ENCODE results near the gene MAP1S. TPM values are rescaled to one million over a fixed set of nuclear protein-coding genes. Genes with fewer than 3 reads are reported as not detected.
"Not testable (repeated sequence)": the region's sequence is repeated elsewhere in the genome, so short reads cannot be mapped to it uniquely, and the experiment has no call there.

Gene MAP1S
- total RNA-seq, 1 donor from 2014 or later, result 63.1 TPM

GRCh38 chr19:17778968-17779929 is 60.0 kb downstream of the MAP1S start:
- peaks cover 13% of the 10 kb centered on the region for H3K4me1 Mint-ChIP-seq (ENCODE audit: unreplicated experiment)
- no peak for DNase-seq (ENCODE audit: extremely low spot score, unreplicated experiment)
- H3K27me3 Mint-ChIP-seq (ENCODE audit: unreplicated experiment), result peaks cover 8% of the 10 kb centered on the region
- TF ChIP-seq CTCF (IDR thresholded peaks at IDR 0.05), result no peak
- H3K27ac Mint-ChIP-seq (ENCODE audit: unreplicated experiment), result no peak overlapping the region
- H3K4me3 Mint-ChIP-seq (ENCODE audit: unreplicated experiment), result no peak overlapping the region
- no peaks in the 10 kb centered on the region for H3K9me3 Mint-ChIP-seq (ENCODE audit: unreplicated experiment)
- H3K36me3 Mint-ChIP-seq (ENCODE audit: unreplicated experiment), result no peaks in the 10 kb centered on the region

GRCh38 chr19:17780781-17781180 is 61.5 kb downstream of the MAP1S start:
- H3K27ac Mint-ChIP-seq (ENCODE audit: unreplicated experiment), result no peak overlapping the region
- no peaks in the 10 kb centered on the region for H3K9me3 Mint-ChIP-seq (ENCODE audit: unreplicated experiment)
- no peak for TF ChIP-seq CTCF (IDR thresholded peaks at IDR 0.05)
- H3K36me3 Mint-ChIP-seq (ENCODE audit: unreplicated experiment), result no peaks in the 10 kb centered on the region
- H3K27me3 Mint-ChIP-seq (ENCODE audit: unreplicated experiment), result peaks cover 8% of the 10 kb centered on the region
- no peak overlapping the region for H3K4me3 Mint-ChIP-seq (ENCODE audit: unreplicated experiment)
- DNase-seq (ENCODE audit: extremely low spot score, unreplicated experiment), result no peak
- peaks cover 13% of the 10 kb centered on the region for H3K4me1 Mint-ChIP-seq (ENCODE audit: unreplicated experiment)

GRCh38 chr19:17783721-17784120 is 64.4 kb downstream of the MAP1S start:
- H3K27ac Mint-ChIP-seq (ENCODE audit: unreplicated experiment); H3K4me3 Mint-ChIP-seq (ENCODE audit: unreplicated experiment); H3K27me3 Mint-ChIP-seq (ENCODE audit: unreplicated experiment); DNase-seq (ENCODE audit: extremely low spot score, unreplicated experiment); H3K4me1 Mint-ChIP-seq (ENCODE audit: unreplicated experiment); H3K36me3 Mint-ChIP-seq (ENCODE audit: unreplicated experiment); H3K9me3 Mint-ChIP-seq (ENCODE audit: unreplicated experiment): not testable (repeated sequence)

Other genes with a start within 250 kb of the MAP1S start
- 12.5 and 14.8 TPM in 2 replicates for gene SLC27A1, start 249.0 kb upstream of the MAP1S start, total RNA-seq
- gene PGLS, start 207.8 kb upstream of the MAP1S start, total RNA-seq, result 112 and 115 TPM in 2 replicates
- 121 and 122 TPM in 2 replicates for gene COLGALT1, start 163.8 kb upstream of the MAP1S start, total RNA-seq
- 1.3 and 1.6 TPM in 2 replicates for gene UNC13A, start 31.1 kb upstream of the MAP1S start, total RNA-seq
- 0.56 and 1.0 TPM in 2 replicates for gene FCHO1, start 32.0 kb downstream of the MAP1S start, total RNA-seq
- not detected in 2 replicates for gene B3GNT3, start 75.7 kb downstream of the MAP1S start, total RNA-seq
- not detected in 2 replicates for gene INSL3, start 102.0 kb downstream of the MAP1S start, total RNA-seq
- gene JAK3, start 128.5 kb downstream of the MAP1S start, total RNA-seq, result 1.6 and 1.8 TPM in 2 replicates
- 1,671 and 1,710 TPM in 2 replicates for gene RPL18A, start 140.4 kb downstream of the MAP1S start, total RNA-seq
- not detected in 2 replicates for gene SLC5A5, start 152.5 kb downstream of the MAP1S start, total RNA-seq
- gene CCDC124, start 213.5 kb downstream of the MAP1S start, total RNA-seq, result 81.9 and 84.9 TPM in 2 replicates
- not detected in 2 replicates for gene KCNN1, start 247.6 kb downstream of the MAP1S start, total RNA-seq